HepG2 (cell line): ENCODE measurements around the gene C19orf47. TPM values are rescaled to one million over a fixed set of nuclear protein-coding genes. Genes with fewer than 3 reads are reported as not detected.

ENCODE experiments used
- ARID2 ChIP-seq: sonication (generic); formaldehyde crosslinking; IDR thresholded peaks from 2 replicates; pipeline ENCODE4 v1.8.1; 2022; ENCODE audit warnings: mild to moderate bottlenecking, missing genetic modification reagents, borderline replicate concordance
- ATF2 ChIP-seq: sonication (generic); formaldehyde crosslinking; IDR thresholded peaks from 2 replicates; pipeline ENCODE4 v1.4.0; 2020; ENCODE audit warnings: missing genetic modification reagents
- BHLHE40 ChIP-seq: IDR thresholded peaks from 2 replicates; pipeline ENCODE4 v1.6.1; 2011; ENCODE audit warnings: low read length, improper control_type of control experiment
- E2F1 ChIP-seq: sonication (generic); formaldehyde crosslinking; IDR thresholded peaks from 2 replicates; pipeline ENCODE4 v1.5.0; 2020; ENCODE audit warnings: missing genetic modification reagents
- GABPA ChIP-seq, 2 experiments: IDR thresholded peaks; 2 replicates each; pipeline ENCODE4 v1.6.1; 2011 to 2016; ENCODE audit warnings: low read depth in 2 of 2, low read length in 1 of 2, missing biosample characterization in 1 of 2, missing genetic modification characterization in 1 of 2
- GABPB1 ChIP-seq: IDR thresholded peaks from 2 replicates; pipeline ENCODE4 v1.6.1; 2016; ENCODE audit warnings: mild to moderate bottlenecking, missing genetic modification reagents, moderate library complexity, missing compliant biosample characterization
- HNRNPK ChIP-seq: fragments of 200-400 bp; formaldehyde crosslinking; IDR thresholded peaks from 2 replicates; pipeline ENCODE4 v1.6.1; 2018; ENCODE audit warnings: low read length, low read depth, moderate library complexity, mild to moderate bottlenecking; ENCODE audit not compliant: poor library complexity, severe bottlenecking
- KDM5A ChIP-seq: fragments of 200-600 bp; sonication (generic); IDR thresholded peaks from 2 replicates; pipeline ENCODE4 v1.7.0; 2018; ENCODE audit warnings: antibody characterized with exemption, mild to moderate bottlenecking, low read length, borderline replicate concordance
- KDM5B ChIP-seq: sonication (generic); formaldehyde crosslinking; IDR thresholded peaks from 2 replicates; pipeline ENCODE4 v1.4.0; 2020; ENCODE audit warnings: missing genetic modification reagents, mild to moderate bottlenecking, borderline replicate concordance
- MEF2D ChIP-seq: sonication (generic); formaldehyde crosslinking; IDR thresholded peaks from 2 replicates; pipeline ENCODE4 v1.5.1; 2020; ENCODE audit warnings: mild to moderate bottlenecking, missing genetic modification reagents
- MEIS1 ChIP-seq: sonication (generic); formaldehyde crosslinking; IDR thresholded peaks from 2 replicates; pipeline ENCODE4 v1.9.0; 2021; ENCODE audit warnings: mild to moderate bottlenecking, missing genetic modification reagents, moderate library complexity, borderline replicate concordance
- NR2C2 ChIP-seq: sonication (generic); formaldehyde crosslinking; IDR thresholded peaks from 2 replicates; pipeline ENCODE4 v1.4.0; 2020; ENCODE audit warnings: missing genetic modification reagents, mild to moderate bottlenecking, moderate library complexity, borderline replicate concordance
- PPARG ChIP-seq: conservative IDR thresholded peaks from 2 replicates; pipeline ENCODE4 v1.6.1; 2016; ENCODE audit warnings: missing biosample characterization, missing genetic modification reagents
- RORA ChIP-seq: sonication (generic); formaldehyde crosslinking; IDR thresholded peaks from 2 replicates; pipeline ENCODE4 v1.5.0; 2020; ENCODE audit warnings: mild to moderate bottlenecking, missing genetic modification reagents, moderate library complexity
- SP2 ChIP-seq: sonication (generic); formaldehyde crosslinking; IDR thresholded peaks from 2 replicates; pipeline ENCODE4 v1.5.1; 2020; ENCODE audit warnings: mild to moderate bottlenecking, missing genetic modification reagents
- TBL1XR1 ChIP-seq: fragments of 150-350 bp; IDR thresholded peaks from 2 replicates; pipeline ENCODE4 v1.6.1; 2014; ENCODE audit warnings: borderline replicate concordance, low read length; ENCODE audit not compliant: partially characterized antibody
- TMF1 ChIP-seq: sonication (generic); formaldehyde crosslinking; IDR thresholded peaks from 2 replicates; pipeline ENCODE4 v1.8.1; 2022; ENCODE audit warnings: low read depth, missing genetic modification reagents
- TP53 ChIP-seq: sonication (generic); formaldehyde crosslinking; conservative IDR thresholded peaks from 2 replicates; pipeline ENCODE4 v1.4.0; 2020; ENCODE audit warnings: missing genetic modification reagents
- YEATS4 ChIP-seq: sonication (generic); formaldehyde crosslinking; IDR thresholded peaks from 2 replicates; pipeline ENCODE4 v1.4.0; 2020; ENCODE audit warnings: missing genetic modification reagents, borderline replicate concordance
- ZBTB38 ChIP-seq: sonication (generic); formaldehyde crosslinking; IDR thresholded peaks from 2 replicates; pipeline ENCODE4 v1.5.1; 2020; ENCODE audit warnings: mild to moderate bottlenecking, missing genetic modification reagents
- ZNF225 ChIP-seq: sonication (generic); formaldehyde crosslinking; IDR thresholded peaks from 2 replicates; pipeline ENCODE4 v1.4.0; 2020; ENCODE audit warnings: mild to moderate bottlenecking, missing genetic modification reagents
- ZNF253 ChIP-seq: sonication (generic); formaldehyde crosslinking; IDR thresholded peaks from 2 replicates; pipeline ENCODE4 v1.8.0; 2022; ENCODE audit warnings: mild to moderate bottlenecking, missing genetic modification reagents, borderline replicate concordance
- ZNF354B ChIP-seq: sonication (generic); formaldehyde crosslinking; IDR thresholded peaks from 2 replicates; pipeline ENCODE4 v1.8.0; 2022; ENCODE audit warnings: mild to moderate bottlenecking, missing genetic modification reagents
- ZNF547 ChIP-seq: sonication (generic); formaldehyde crosslinking; IDR thresholded peaks from 2 replicates; pipeline ENCODE4 v1.5.1; 2020; ENCODE audit warnings: mild to moderate bottlenecking, missing genetic modification reagents
- ZNF704 ChIP-seq: sonication (generic); formaldehyde crosslinking; IDR thresholded peaks from 2 replicates; pipeline ENCODE4 v1.8.1; 2023; ENCODE audit warnings: mild to moderate bottlenecking, inconsistent platforms, moderate library complexity, missing genetic modification reagents, borderline replicate concordance
- ZNF883 ChIP-seq: sonication (generic); formaldehyde crosslinking; IDR thresholded peaks from 2 replicates; pipeline ENCODE4 v1.5.1; 2020; ENCODE audit warnings: mild to moderate bottlenecking, missing genetic modification reagents; ENCODE audit errors: not compliant biosample characterization
- polyA plus RNA-seq, 8 experiments: library from polyadenylated mRNA; depleted of rRNA in 3 of 8; stranded (reverse) in 7 of 8; unstranded in 1 of 8; fragments of >200 nt; fragmentation: Illumina TruSeq in 4 of 8; extraction: Trizol in 4 of 8; gene quantifications; 2 replicates each; pipeline versions ENCODE4 v1.2.1 to v1.2.3, GENCODE V29; 2011 to 2016; ENCODE audit warnings: low read depth in 4 of 8, missing spikeins in 1 of 8, mixed read lengths in 1 of 8; ENCODE audit not compliant: insufficient read depth in 1 of 8
- total RNA-seq, 5 experiments: library from RNA; depleted of rRNA; stranded (reverse); fragments of >200 nt; fragmentation: Illumina TruSeq; extraction: Trizol; gene quantifications; 2 replicates each; pipeline ENCODE4 v1.2.3, GENCODE V29; 2016; ENCODE audit warnings: low read depth in 1 of 5

Gene C19orf47
- total and polyA plus RNA-seq, 2 of the 13 experiments (the other 11 are each of a cell fraction or from before 2014, with no cell fraction given) = 8.1 to 10.6 TPM

- TF ChIP-seq ZNF547 (CRISPR knock-in tag) = 0 out of 2 replicates have a peak, but pooled peaks have one; percentile 78
- 0 out of 2 replicates have a peak, but pooled peaks have one; percentile 17 for TF ChIP-seq MEIS1 (CRISPR knock-in tag)
- no peak for TF ChIP-seq ZNF253 (CRISPR knock-in tag)
- no peak for TF ChIP-seq TMF1 (CRISPR knock-in tag)
- no peak for TF ChIP-seq ZNF225 (CRISPR knock-in tag)
- TF ChIP-seq ZNF354B (CRISPR knock-in tag) = no peak
- peak; percentile 96 for TF ChIP-seq GABPB1 (CRISPR knock-in tag)
- TF ChIP-seq PPARG (CRISPR knock-in tag) = no peak
- peak; percentile 75 for TF ChIP-seq ZNF883
- peak; percentile 89 for TF ChIP-seq ZBTB38
- TF ChIP-seq YEATS4 = peak; percentile 79
- TF ChIP-seq GABPA (IDR thresholded peaks at IDR 0.05; ENCODE audit: low read depth, low read length) = peak; percentile 98
- peak; percentile 95 for TF ChIP-seq GABPA (CRISPR knock-in tag; IDR thresholded peaks at IDR 0.05; ENCODE audit: low read depth)
- peak; percentile 80 for TF ChIP-seq SP2 (CRISPR knock-in tag)
- peak; percentile 80 for TF ChIP-seq TBL1XR1
- TF ChIP-seq MEF2D (CRISPR knock-in tag) = no peak
- TF ChIP-seq TP53 (CRISPR knock-in tag) = 0 out of 2 replicates have a peak, but pooled peaks have one; percentile 63
- TF ChIP-seq BHLHE40 = peak; percentile 99
- no peak for TF ChIP-seq E2F1 (CRISPR knock-in tag)
- TF ChIP-seq RORA (CRISPR knock-in tag) = no peak
- TF ChIP-seq NR2C2 (CRISPR knock-in tag) = peak; percentile 98
- peak; percentile 55; the same call in 1 of the 2 replicates for TF ChIP-seq ATF2 (CRISPR knock-in tag)
- TF ChIP-seq ARID2 (CRISPR knock-in tag) = no peak
- TF ChIP-seq KDM5A = peak; percentile 33; the same call in 1 of the 2 replicates
- TF ChIP-seq ZNF704 (CRISPR knock-in tag) = 0 out of 2 replicates have a peak, but pooled peaks have one; percentile 33
- TF ChIP-seq KDM5B = peak; percentile 60; the same call in 1 of the 2 replicates
- TF ChIP-seq HNRNPK = peak; percentile 78
Observed at GRCh38 chr19:40348125-40348913, at the start of gene C19orf47, which contains the start of gene PLD3 (continued).
